ENCODE data around the gene PPP1R14C.

PPP1R14C gene

GRCh38 chr6:150200428-150201100 is 57.7 kb downstream of the PPP1R14C start:
- TF ChIP-seq CTCF (IDR thresholded peaks at IDR 0.05; ENCODE audit: borderline replicate concordance, insufficient read depth, low read depth, low read length) = no peak
- no peak overlapping the region for H3K4me3 ChIP-seq (ENCODE audit: low read depth, low read length)

- no peak overlapping the region for H3K4me3 ChIP-seq (ENCODE audit: low read depth, low read length)
- no peak for TF ChIP-seq CTCF (IDR thresholded peaks at IDR 0.05; ENCODE audit: borderline replicate concordance, insufficient read depth, low read depth, low read length)
Measured at GRCh38 chr6:150201285-150201684, 58.4 kb downstream of the PPP1R14C start.

- TF ChIP-seq CTCF (IDR thresholded peaks at IDR 0.05; ENCODE audit: borderline replicate concordance, insufficient read depth, low read depth, low read length) = no peak
- H3K4me3 ChIP-seq (ENCODE audit: low read depth, low read length) = no peak overlapping the region
Measured at GRCh38 chr6:150201772-150202329, 59.0 kb downstream of the PPP1R14C start.

- no peak for TF ChIP-seq CTCF (IDR thresholded peaks at IDR 0.05; ENCODE audit: borderline replicate concordance, insufficient read depth, low read depth, low read length)
- no peak overlapping the region for H3K4me3 ChIP-seq (ENCODE audit: low read depth, low read length)
Measured at GRCh38 chr6:150202404-150202803, 59.6 kb downstream of the PPP1R14C start.

GRCh38 chr6:150202934-150203333 is 60.1 kb downstream of the PPP1R14C start:
- no peak for TF ChIP-seq CTCF (IDR thresholded peaks at IDR 0.05; ENCODE audit: borderline replicate concordance, insufficient read depth, low read depth, low read length)
- H3K4me3 ChIP-seq (ENCODE audit: low read depth, low read length) = no peak overlapping the region

GRCh38 chr6:150203378-150203777 is 60.5 kb downstream of the PPP1R14C start:
- TF ChIP-seq CTCF (IDR thresholded peaks at IDR 0.05; ENCODE audit: borderline replicate concordance, insufficient read depth, low read depth, low read length) = no peak
- no peak overlapping the region for H3K4me3 ChIP-seq (ENCODE audit: low read depth, low read length)

- no peak overlapping the region for H3K4me3 ChIP-seq (ENCODE audit: low read depth, low read length)
- TF ChIP-seq CTCF (IDR thresholded peaks at IDR 0.05; ENCODE audit: borderline replicate concordance, insufficient read depth, low read depth, low read length) = no peak
Measured at GRCh38 chr6:150203871-150204545, 61.2 kb downstream of the PPP1R14C start.

All from GM12875 (cell line).